ENCODE measurements around the gene OGFOD2.
"Not testable (repeated sequence)": the region's sequence is repeated elsewhere in the genome, so short reads cannot be mapped to it uniquely, and the experiment has no call there.

OGFOD2 gene

GRCh38 chr12:122939125-122939524, 35.9 kb upstream of the OGFOD2 start:
- no peak overlapping the region for H3K4me3 ChIP-seq (ENCODE audit: low read depth in 1 of 5, low read length in 5 of 5)
- H3K27me3 ChIP-seq (ENCODE audit: control insufficient read depth in 5 of 5, insufficient read depth in 4 of 5, low read length in 5 of 5): no peaks in the 10 kb centered on the region
- no peak overlapping the region for H3K27ac ChIP-seq (ENCODE audit: low read depth, low read length)
- H3K9ac ChIP-seq (ENCODE audit: low read length in 5 of 5): no peak overlapping the region
- peaks cover 0 to 17% (median 0%) of the 10 kb centered on the region in 5 donors for H3K4me1 ChIP-seq (ENCODE audit: control insufficient read depth in 5 of 5, insufficient read depth in 5 of 5, low read length in 5 of 5)
- no peaks in the 10 kb centered on the region for H3K9me3 ChIP-seq (ENCODE audit: control insufficient read depth in 5 of 5, low read length in 5 of 5)
- H3K36me3 ChIP-seq (ENCODE audit: control insufficient read depth in 5 of 5, insufficient read depth in 5 of 5, low read length in 5 of 5): peaks cover 0 to 7% (median 0%) of the 10 kb centered on the region in 5 donors

GRCh38 chr12:122941351-122941750, 33.7 kb upstream of the OGFOD2 start:
- not testable (repeated sequence) for H3K9me3 ChIP-seq (ENCODE audit: control insufficient read depth in 5 of 5, low read length in 5 of 5)

GRCh38 chr12:122942637-122943036, 32.4 kb upstream of the OGFOD2 start:
- H3K27me3 ChIP-seq (ENCODE audit: control insufficient read depth in 5 of 5, insufficient read depth in 4 of 5, low read length in 5 of 5): no peaks in the 10 kb centered on the region
- H3K27ac ChIP-seq (ENCODE audit: low read depth, low read length): peak overlapping the region; percentile 50
- H3K9ac ChIP-seq (ENCODE audit: low read length in 5 of 5): no peak overlapping the region
- H3K4me1 ChIP-seq (ENCODE audit: control insufficient read depth in 5 of 5, insufficient read depth in 5 of 5, low read length in 5 of 5): peaks cover 7 to 47% (median 25%) of the 10 kb centered on the region in 5 donors
- peaks cover 0 to 6% (median under 1%) of the 10 kb centered on the region in 5 donors for H3K36me3 ChIP-seq (ENCODE audit: control insufficient read depth in 5 of 5, insufficient read depth in 5 of 5, low read length in 5 of 5)
- peak overlapping the region in 1 of 5 donors; percentile 22 for H3K4me3 ChIP-seq (ENCODE audit: low read depth in 1 of 5, low read length in 5 of 5)
- no peaks in the 10 kb centered on the region for H3K9me3 ChIP-seq (ENCODE audit: control insufficient read depth in 5 of 5, low read length in 5 of 5)

More at GRCh38 chr12:122941351-122941750, 33.7 kb upstream of the OGFOD2 start:
- peaks cover 0 to 35% (median 13%) of the 10 kb centered on the region in 5 donors for H3K4me1 ChIP-seq (ENCODE audit: control insufficient read depth in 5 of 5, insufficient read depth in 5 of 5, low read length in 5 of 5)
- H3K9ac ChIP-seq (ENCODE audit: low read length in 5 of 5); H3K4me3 ChIP-seq (ENCODE audit: low read depth in 1 of 5, low read length in 5 of 5); H3K27me3 ChIP-seq (ENCODE audit: control insufficient read depth in 5 of 5, insufficient read depth in 4 of 5, low read length in 5 of 5); H3K36me3 ChIP-seq (ENCODE audit: control insufficient read depth in 5 of 5, insufficient read depth in 5 of 5, low read length in 5 of 5); H3K27ac ChIP-seq (ENCODE audit: low read depth, low read length): not testable (repeated sequence)

DNA sequence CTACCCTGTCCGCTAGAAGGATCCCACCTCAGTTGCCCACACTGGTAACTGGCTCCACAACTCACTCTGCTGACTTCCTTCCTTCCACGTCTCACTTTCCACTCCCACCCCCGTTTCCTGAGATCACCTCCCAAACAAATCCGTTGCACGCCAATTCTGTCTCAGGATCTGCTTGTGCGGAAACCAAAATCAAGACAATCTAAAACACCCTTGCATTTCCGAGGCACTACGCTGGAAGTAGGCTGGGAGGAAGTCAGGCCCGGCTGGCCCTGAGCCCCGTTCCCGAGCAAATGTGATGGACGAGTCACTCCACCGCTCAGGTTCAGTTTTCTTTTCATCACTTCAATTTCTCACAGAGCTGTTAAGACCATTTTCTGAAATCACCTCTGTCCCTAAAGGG, 31.8 kb upstream of the OGFOD2 start:
- H3K9ac ChIP-seq (ENCODE audit: low read length in 5 of 5): peak overlapping the region in 1 of 5 donors; percentile 30
- H3K27me3 ChIP-seq (ENCODE audit: control insufficient read depth in 5 of 5, insufficient read depth in 4 of 5, low read length in 5 of 5): no peaks in the 10 kb centered on the region
- peaks cover 7 to 52% (median 25%) of the 10 kb centered on the region in 5 donors for H3K4me1 ChIP-seq (ENCODE audit: control insufficient read depth in 5 of 5, insufficient read depth in 5 of 5, low read length in 5 of 5)
- peak overlapping the region; percentile 50 for H3K27ac ChIP-seq (ENCODE audit: low read depth, low read length)
- peaks cover 0 to 4% (median 0%) of the 10 kb centered on the region in 5 donors for H3K36me3 ChIP-seq (ENCODE audit: control insufficient read depth in 5 of 5, insufficient read depth in 5 of 5, low read length in 5 of 5)
- peak overlapping the region in 2 of 5 donors; percentile 7 to 22 for H3K4me3 ChIP-seq (ENCODE audit: low read depth in 1 of 5, low read length in 5 of 5)
- H3K9me3 ChIP-seq (ENCODE audit: control insufficient read depth in 5 of 5, low read length in 5 of 5): no peaks in the 10 kb centered on the region

DNA sequence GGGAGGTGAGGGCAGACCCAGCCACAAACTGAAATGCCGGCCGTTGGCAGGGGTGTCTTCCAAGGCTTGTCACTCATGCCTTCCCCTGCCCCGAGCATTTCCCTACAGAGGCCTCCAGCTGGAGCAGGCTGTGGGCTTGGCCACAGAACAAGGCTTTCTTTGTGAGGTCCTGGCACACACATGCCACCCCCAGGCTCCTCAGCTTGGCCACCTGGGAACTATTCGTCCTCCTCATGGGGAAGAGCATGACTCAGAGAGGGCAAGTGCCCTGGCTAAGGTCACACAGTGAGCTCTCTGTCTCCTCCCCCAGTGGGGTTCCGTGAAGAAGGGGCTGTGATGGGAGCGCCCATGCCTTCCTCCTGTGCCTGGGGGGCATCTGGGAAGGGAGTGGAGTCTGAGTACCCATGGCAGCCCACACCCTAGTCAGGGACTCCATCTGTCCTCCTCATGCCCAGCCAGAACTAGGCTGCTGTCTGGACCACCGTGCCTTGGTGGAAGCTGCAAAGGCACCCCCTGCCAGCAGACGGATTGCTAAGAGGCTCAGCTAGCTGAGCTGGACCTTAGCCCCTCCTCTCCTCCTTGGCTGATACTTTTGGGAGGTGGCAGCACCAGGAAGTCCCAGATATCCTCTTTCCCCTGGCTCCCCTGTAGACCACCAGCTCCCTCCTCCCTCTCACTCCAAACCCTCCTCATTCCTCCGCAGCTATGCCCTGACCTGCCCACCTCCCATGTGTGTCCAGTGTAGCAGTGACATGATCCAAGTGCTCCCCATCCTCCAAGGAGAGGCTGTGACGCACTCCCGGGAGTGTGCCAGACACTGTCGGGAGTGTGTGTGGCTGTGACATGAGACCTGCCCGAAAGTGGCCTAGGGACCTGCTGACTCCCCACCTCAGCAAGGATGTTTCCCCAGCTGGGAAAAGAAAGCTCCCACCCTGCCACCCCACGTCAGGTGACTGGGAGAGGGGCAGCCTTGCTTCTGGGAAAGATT, 30.1 kb upstream of the OGFOD2 start:
- Histone ChIP-seq H3K27me3 (ENCODE audit: control insufficient read depth in 5 of 5, insufficient read depth in 4 of 5, low read length in 5 of 5) (no peaks in the 10 kb centered on the region), H3K4me1 (ENCODE audit: control insufficient read depth in 5 of 5, insufficient read depth in 5 of 5, low read length in 5 of 5) (peaks cover 7 to 53% (median 25%) of the 10 kb centered on the region in 5 donors), H3K4me3 (ENCODE audit: low read depth in 1 of 5, low read length in 5 of 5) (no peak overlapping the region), H3K27ac (ENCODE audit: low read depth, low read length) (peak overlapping the region; percentile 50), H3K9me3 (ENCODE audit: control insufficient read depth in 5 of 5, low read length in 5 of 5) (no peaks in the 10 kb centered on the region), H3K9ac (ENCODE audit: low read length in 5 of 5) (peak overlapping the region in 1 of 5 donors; percentile 4), H3K36me3 (ENCODE audit: control insufficient read depth in 5 of 5, insufficient read depth in 5 of 5, low read length in 5 of 5) (peaks cover 0 to 5% (median 0%) of the 10 kb centered on the region in 5 donors)

DNA sequence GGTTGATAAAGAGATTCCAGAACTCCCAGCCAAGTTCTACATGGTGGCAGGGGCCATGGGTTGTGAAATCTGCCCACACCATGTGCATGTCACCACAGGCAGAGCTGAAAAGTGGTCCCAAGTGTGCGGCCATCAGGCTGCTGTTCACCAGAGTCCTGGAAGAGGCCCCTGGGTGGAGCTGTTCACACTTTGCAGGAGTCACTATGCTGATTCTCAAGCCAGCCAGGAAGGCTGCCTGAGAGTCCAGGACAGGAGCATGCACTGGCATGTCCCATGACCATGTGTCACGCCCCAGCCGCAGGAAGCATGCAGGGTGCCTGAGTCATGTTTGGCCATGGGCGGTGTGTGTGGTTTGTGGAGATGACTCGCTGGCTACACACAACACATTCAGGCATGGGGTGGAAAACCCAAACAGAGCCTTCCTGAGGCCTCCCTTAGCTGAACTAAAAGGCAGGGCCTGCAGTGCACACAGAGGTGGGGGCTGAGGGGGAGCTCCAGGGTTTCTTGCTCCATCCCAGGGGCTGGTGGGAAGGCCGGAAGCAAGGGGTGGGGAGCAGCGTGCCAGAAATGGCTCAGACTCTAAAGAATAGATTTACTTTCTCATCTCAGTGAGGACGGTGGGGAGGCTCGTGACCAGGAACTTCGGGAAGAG, 28.2 kb upstream of the OGFOD2 start:
- Histone ChIP-seq H3K27ac (ENCODE audit: low read depth, low read length) (peak overlapping the region; percentile 70), H3K4me3 (ENCODE audit: low read depth in 1 of 5, low read length in 5 of 5) (peak overlapping the region in 2 of 5 donors; percentile 11 to 28), H3K9me3 (ENCODE audit: control insufficient read depth in 5 of 5, low read length in 5 of 5) (no peaks in the 10 kb centered on the region), H3K27me3 (ENCODE audit: control insufficient read depth in 5 of 5, insufficient read depth in 4 of 5, low read length in 5 of 5) (no peaks in the 10 kb centered on the region), H3K4me1 (ENCODE audit: control insufficient read depth in 5 of 5, insufficient read depth in 5 of 5, low read length in 5 of 5) (peaks cover 7 to 53% (median 25%) of the 10 kb centered on the region in 5 donors), H3K9ac (ENCODE audit: low read length in 5 of 5) (peak overlapping the region in 1 of 5 donors; percentile 43), H3K36me3 (ENCODE audit: control insufficient read depth in 5 of 5, insufficient read depth in 5 of 5, low read length in 5 of 5) (peaks cover 0 to 5% (median 0%) of the 10 kb centered on the region in 5 donors)

DNA sequence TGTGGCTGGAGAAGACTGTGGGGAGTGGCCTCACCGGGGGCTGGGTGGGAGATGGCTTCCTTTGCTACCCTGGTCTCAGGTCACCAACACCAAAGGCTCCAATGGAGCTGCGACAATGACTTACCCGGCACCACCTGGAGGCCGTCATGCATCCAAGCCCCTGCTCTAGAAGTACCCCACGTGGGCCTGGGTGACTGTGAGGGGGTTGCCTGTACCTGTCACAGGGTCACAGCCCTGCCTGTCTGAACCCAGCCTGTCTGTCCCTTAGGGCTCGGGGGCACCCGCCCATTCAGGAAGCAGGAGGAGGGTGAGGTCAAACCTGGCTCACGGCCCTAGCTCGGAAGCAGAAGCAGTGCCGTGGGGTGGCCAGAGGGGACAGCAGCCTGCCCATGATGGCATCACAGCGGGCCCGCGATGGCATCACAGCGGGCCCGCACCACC, 27.7 kb upstream of the OGFOD2 start:
- Histone ChIP-seq H3K4me3 (ENCODE audit: low read depth in 1 of 5, low read length in 5 of 5) (peak overlapping the region in 2 of 5 donors; percentile 11 to 28), H3K9me3 (ENCODE audit: control insufficient read depth in 5 of 5, low read length in 5 of 5) (no peaks in the 10 kb centered on the region), H3K4me1 (ENCODE audit: control insufficient read depth in 5 of 5, insufficient read depth in 5 of 5, low read length in 5 of 5) (peaks cover 7 to 53% (median 25%) of the 10 kb centered on the region in 5 donors), H3K27me3 (ENCODE audit: control insufficient read depth in 5 of 5, insufficient read depth in 4 of 5, low read length in 5 of 5) (no peaks in the 10 kb centered on the region), H3K9ac (ENCODE audit: low read length in 5 of 5) (peak overlapping the region in 1 of 5 donors; percentile 43), H3K36me3 (ENCODE audit: control insufficient read depth in 5 of 5, insufficient read depth in 5 of 5, low read length in 5 of 5) (peaks cover 0 to 5% (median 0%) of the 10 kb centered on the region in 5 donors), H3K27ac (ENCODE audit: low read depth, low read length) (peak overlapping the region; percentile 70)

- Histone ChIP-seq H3K27me3 (ENCODE audit: control insufficient read depth in 5 of 5, insufficient read depth in 4 of 5, low read length in 5 of 5) (no peaks in the 10 kb centered on the region), H3K4me3 (ENCODE audit: low read depth in 1 of 5, low read length in 5 of 5) (no peak overlapping the region), H3K4me1 (ENCODE audit: control insufficient read depth in 5 of 5, insufficient read depth in 5 of 5, low read length in 5 of 5) (peaks cover 7 to 43% (median 25%) of the 10 kb centered on the region in 5 donors), H3K9ac (ENCODE audit: low read length in 5 of 5) (no peak overlapping the region), H3K36me3 (ENCODE audit: control insufficient read depth in 5 of 5, insufficient read depth in 5 of 5, low read length in 5 of 5) (peaks cover 0 to 5% (median 0%) of the 10 kb centered on the region in 5 donors), H3K27ac (ENCODE audit: low read depth, low read length) (no peak overlapping the region), H3K9me3 (ENCODE audit: control insufficient read depth in 5 of 5, low read length in 5 of 5) (no peaks in the 10 kb centered on the region)
Measured at GRCh38 chr12:122948605-122949004, 26.4 kb upstream of the OGFOD2 start.

- H3K27me3 ChIP-seq (ENCODE audit: control insufficient read depth in 5 of 5, insufficient read depth in 4 of 5, low read length in 5 of 5): no peaks in the 10 kb centered on the region
- H3K36me3 ChIP-seq (ENCODE audit: control insufficient read depth in 5 of 5, insufficient read depth in 5 of 5, low read length in 5 of 5): peaks cover 0 to 5% (median 0%) of the 10 kb centered on the region in 5 donors
- no peak overlapping the region for H3K4me3 ChIP-seq (ENCODE audit: low read depth in 1 of 5, low read length in 5 of 5)
- no peaks in the 10 kb centered on the region for H3K9me3 ChIP-seq (ENCODE audit: control insufficient read depth in 5 of 5, low read length in 5 of 5)
- H3K4me1 ChIP-seq (ENCODE audit: control insufficient read depth in 5 of 5, insufficient read depth in 5 of 5, low read length in 5 of 5): peaks cover 7 to 35% (median 25%) of the 10 kb centered on the region in 5 donors
- no peak overlapping the region for H3K27ac ChIP-seq (ENCODE audit: low read depth, low read length)
- H3K9ac ChIP-seq (ENCODE audit: low read length in 5 of 5): no peak overlapping the region
Measured at GRCh38 chr12:122949405-122949804, 25.6 kb upstream of the OGFOD2 start.
